Epithelial cell of esophagus (primary cell): ENCODE results near the gene ACACB.

Experiments used
- DNase-seq: peaks from one replicate; pipeline ENCODE4 v3.0.0; 2010; ENCODE audit warnings: low read depth
- H3K4me3 ChIP-seq: 2 replicates; pipeline ENCODE4 v1.5.1; 2011; ENCODE audit warnings: mild to moderate bottlenecking, low read length, control low read depth
- CTCF ChIP-seq: IDR thresholded peaks from 2 replicates; pipeline ENCODE4 v1.5.1; 2011; ENCODE audit warnings: low read depth, mild to moderate bottlenecking, low read length, control low read depth, inconsistent platforms; ENCODE audit not compliant: insufficient read depth; ENCODE audit errors: missing control alignments

ACACB gene

GRCh38 chr12:109126784-109127183, 10.4 kb downstream of the ACACB start:
- no peak for DNase-seq
- no peak for TF ChIP-seq CTCF
- H3K4me3 ChIP-seq = no peak overlapping the region

- TF ChIP-seq CTCF = no peak
- no peak for DNase-seq
- no peak overlapping the region for H3K4me3 ChIP-seq
Observed at GRCh38 chr12:109127533-109128242, 11.3 kb downstream of the ACACB start.

DNA sequence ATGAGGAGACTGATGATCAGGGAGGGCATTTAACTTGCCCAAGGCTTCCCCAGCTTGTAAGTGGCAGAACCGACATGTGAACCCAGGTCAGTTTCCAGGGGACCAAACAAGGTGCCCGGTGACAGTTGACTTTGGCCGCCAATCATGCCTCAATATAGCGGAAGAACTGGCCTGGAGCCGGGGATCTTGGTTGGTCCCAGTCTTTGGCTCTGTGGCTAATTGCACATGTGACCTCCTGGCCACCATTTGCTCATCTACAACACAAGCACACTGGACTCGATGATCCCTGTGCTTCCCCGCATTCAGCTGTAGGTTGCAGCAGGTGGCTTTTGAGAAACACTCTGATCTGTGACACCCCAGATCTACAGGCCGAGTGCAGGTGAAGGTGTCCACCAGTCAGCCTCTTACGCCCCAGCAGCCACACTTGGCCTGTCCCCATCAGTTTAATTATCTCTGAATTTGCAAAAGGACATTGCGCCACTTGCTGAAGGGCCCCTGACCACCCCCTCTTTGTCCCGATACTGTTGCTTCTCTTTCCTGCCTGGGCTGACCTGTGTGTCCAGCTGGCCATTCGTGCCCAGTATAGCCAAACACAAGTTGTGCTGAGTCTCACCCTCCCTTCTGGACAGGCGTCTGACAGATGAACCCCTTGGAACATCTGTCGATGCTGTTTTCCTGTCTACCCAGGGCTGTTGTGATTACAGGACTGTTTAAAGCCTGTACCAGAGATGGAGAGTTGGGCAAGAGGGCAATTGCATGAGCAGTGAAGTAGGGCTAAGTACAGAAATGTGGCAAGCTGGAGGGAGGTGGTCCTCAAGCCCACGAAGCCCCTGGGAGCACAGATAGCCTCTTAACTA, 14.1 kb downstream of the ACACB start:
- no peak for TF ChIP-seq CTCF
- H3K4me3 ChIP-seq = no peak overlapping the region
- no peak for DNase-seq

DNA sequence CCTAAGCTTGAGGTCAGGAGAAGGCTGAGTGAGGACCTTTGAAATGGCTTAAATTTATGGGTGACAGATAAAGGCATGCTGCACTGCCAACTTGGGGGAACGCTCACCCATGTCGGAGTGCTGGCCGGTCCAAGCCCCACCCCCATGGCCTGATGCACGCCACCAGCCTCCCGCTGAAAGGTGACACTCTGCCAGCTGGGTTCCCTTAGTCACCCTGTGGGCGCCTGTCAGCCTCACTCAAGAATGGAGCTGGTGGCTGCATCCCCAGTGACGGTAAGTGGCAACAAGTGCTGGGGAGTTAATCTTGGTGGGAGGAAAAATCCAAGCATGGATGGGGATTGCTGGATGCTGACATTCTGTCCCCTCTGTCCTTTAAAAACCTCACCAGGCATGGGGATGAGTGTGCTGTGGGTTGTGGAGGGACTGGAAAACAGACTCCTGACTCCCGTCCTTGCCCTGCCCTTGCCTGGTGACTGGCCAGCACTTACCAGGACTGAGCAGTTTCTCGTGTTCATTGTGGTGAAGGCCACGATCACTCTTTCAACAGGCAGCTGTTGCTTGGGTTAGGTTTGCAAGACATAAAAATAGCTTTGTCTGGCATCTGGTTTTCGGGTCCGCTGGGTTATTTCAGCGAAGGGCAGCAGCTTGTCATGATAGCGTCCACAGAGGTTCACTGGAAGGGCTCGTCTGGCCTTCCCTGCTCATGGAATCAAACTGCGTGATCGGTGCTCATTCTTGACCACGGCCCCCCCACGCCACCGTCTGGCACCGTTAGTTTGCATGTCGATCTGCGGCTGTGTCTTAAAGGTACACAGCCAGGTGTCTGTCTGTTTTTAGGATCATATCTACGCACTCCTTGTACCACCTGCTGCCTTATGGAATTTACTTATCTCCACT, 15.0 kb downstream of the ACACB start:
- DNase-seq = no peak
- no peak overlapping the region for H3K4me3 ChIP-seq
- TF ChIP-seq CTCF = no peak

DNA sequence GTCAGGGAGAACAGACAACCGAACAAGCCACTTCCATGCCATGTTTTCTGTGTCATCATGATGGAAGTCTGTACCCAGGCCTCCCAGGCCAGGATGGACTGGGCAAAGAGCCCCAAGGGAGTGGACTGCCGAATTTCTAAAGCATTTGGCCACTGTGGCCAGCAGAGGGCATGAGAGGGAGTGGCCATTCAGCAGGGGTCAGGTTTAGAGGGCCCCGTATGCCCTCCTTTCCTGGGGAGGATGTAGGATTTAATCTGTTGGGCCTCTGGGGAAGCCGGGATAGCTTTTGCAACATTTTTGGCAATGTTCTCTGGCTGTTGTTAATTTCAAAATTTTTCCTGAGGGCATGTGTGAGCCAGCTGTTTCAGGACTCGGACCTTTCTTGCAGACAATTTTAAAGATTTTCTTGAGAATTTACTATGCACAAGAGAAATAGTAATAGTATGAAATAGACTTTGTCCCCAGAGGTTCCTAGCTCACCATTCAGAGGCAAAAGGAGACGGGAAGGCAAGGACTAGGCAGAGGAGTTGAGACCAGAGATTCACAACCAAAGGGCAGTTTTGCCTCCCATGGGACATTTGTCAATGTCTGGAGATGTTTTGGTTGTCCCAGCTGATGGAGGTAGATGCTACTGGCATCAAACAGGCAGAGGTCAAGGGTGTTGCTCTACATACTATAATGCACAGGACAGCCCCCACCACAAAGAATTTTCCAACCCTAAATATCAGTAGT, 18.0 kb downstream of the ACACB start:
- H3K4me3 ChIP-seq = no peak overlapping the region
- DNase-seq = peak; percentile 3
- TF ChIP-seq CTCF = peak; percentile 50

GRCh38 chr12:109137055-109137454, 20.7 kb downstream of the ACACB start:
- TF ChIP-seq CTCF = no peak
- no peak overlapping the region for H3K4me3 ChIP-seq
- DNase-seq = no peak
